ENCODE data around the gene POLR1A.

DNA sequence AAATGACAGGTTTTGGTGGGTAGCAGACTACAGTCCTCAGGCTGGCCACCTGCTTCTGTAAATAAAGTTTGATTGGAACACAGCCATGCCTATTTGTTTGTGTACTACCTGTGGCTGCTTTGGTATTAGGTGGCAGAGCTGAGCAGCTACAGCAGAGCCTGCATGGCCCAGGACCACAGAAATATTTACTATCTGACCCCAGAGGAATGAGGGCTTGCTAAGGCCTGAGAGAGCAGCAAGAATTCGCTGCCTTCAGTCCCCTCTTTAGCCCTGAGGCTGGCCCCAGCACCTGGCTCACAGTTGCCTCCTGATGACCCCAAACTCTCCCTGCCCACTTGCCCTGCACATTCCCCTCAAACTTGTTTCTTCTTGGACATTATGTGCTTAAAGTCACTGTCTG is 32.5 kb downstream of the POLR1A start:
- TF ChIP-seq POLR2A (IDR thresholded peaks at IDR 0.05; ENCODE audit: low read depth) = no peak
- TF ChIP-seq, protein P1, sequence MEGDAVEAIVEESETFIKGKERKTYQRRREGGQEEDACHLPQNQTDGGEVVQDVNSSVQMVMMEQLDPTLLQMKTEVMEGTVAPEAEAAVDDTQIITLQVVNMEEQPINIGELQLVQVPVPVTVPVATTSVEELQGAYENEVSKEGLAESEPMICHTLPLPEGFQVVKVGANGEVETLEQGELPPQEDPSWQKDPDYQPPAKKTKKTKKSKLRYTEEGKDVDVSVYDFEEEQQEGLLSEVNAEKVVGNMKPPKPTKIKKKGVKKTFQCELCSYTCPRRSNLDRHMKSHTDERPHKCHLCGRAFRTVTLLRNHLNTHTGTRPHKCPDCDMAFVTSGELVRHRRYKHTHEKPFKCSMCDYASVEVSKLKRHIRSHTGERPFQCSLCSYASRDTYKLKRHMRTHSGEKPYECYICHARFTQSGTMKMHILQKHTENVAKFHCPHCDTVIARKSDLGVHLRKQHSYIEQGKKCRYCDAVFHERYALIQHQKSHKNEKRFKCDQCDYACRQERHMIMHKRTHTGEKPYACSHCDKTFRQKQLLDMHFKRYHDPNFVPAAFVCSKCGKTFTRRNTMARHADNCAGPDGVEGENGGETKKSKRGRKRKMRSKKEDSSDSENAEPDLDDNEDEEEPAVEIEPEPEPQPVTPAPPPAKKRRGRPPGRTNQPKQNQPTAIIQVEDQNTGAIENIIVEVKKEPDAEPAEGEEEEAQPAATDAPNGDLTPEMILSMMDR (IDR thresholded peaks at IDR 0.05) = no peak
